ENCODE data around the gene TM2D3. TPM values are rescaled to one million over a fixed set of nuclear protein-coding genes. Genes with fewer than 3 reads are reported as not detected.

TM2D3 gene
- total and polyA plus RNA-seq, 2 of the 8 experiments (the other 6 are each of a cell fraction or from before 2014, with no cell fraction given), result 26.4 to 28.0 TPM

DNA sequence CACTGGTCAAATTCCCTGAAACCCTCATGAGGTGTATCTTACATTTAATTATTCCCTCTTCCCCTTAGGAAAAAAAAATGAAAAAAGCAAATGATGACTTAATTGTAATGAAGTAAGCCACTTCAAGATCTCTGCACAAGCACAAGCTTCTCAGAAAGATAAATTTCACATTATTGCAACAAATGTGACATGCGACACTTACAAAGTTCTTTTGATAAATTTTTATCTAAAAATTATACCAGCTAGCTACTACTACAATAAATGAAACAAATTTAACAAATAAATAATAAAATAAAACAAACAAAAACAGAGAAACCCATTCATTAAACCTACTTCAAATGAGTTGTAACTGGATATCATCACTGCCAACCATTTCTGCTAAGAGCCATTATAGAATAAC lies 10.0 kb upstream of the TM2D3 start:
- Histone ChIP-seq H3K36me3 (ENCODE audit: control insufficient read depth in 2 of 4, insufficient read depth in 4 of 4, low read length in 3 of 4) (no peaks in the 10 kb centered on the region), H3K18ac (ENCODE audit: extremely low read depth, low read length) (no peak overlapping the region), H3K4me1 (replicated peaks in 1 of 4; ENCODE audit: control insufficient read depth in 3 of 4, insufficient read depth in 4 of 4, low read length in 3 of 4) (no peaks in the 10 kb centered on the region), H3K4me2 (ENCODE audit: insufficient read depth in 1 of 2, low read depth in 2 of 2, low read length in 2 of 2) (no peak overlapping the region), H3K9me3 (ENCODE audit: insufficient read depth in 2 of 2, low read depth in 1 of 2, low read length in 1 of 2) (no peaks in the 10 kb centered on the region), H4K91ac (replicated peaks; ENCODE audit: insufficient read length, low read length) (no peak overlapping the region), H3K79me1 (ENCODE audit: low read depth, low read length) (no peaks in the 10 kb centered on the region), H2BK12ac (ENCODE audit: low read depth, low read length) (no peak overlapping the region), H2AFZ (ENCODE audit: low read length) (no peak overlapping the region), H3K9ac (replicated peaks in 1 of 4; ENCODE audit: extremely low read depth in 1 of 4, low read depth in 3 of 4, low read length in 3 of 4) (no peak overlapping the region), H4K8ac (ENCODE audit: extremely low read depth, insufficient read depth, low read length) (no peak overlapping the region), H3K23me2 (ENCODE audit: low read depth, low read length) (no peaks in the 10 kb centered on the region), H3K79me2 (ENCODE audit: control insufficient read depth in 1 of 2, insufficient read depth in 2 of 2, low read length in 2 of 2) (no peaks in the 10 kb centered on the region), H4K20me1 (replicated peaks in 1 of 2; ENCODE audit: control insufficient read depth in 1 of 2, insufficient read depth in 2 of 2, low read length in 2 of 2) (no peaks in the 10 kb centered on the region), H2BK120ac (replicated peaks; ENCODE audit: low read depth, low read length) (no peak overlapping the region), H3K27ac (ENCODE audit: low read depth, low read length) (no peak overlapping the region), H3K4me3 (ENCODE audit: extremely low read depth in 1 of 4, insufficient read depth in 2 of 4, low read depth in 3 of 4, low read length in 4 of 4) (no peak overlapping the region), H4K5ac (ENCODE audit: insufficient read length, low read depth, low read length) (no peak overlapping the region), H2BK5ac (ENCODE audit: low read depth, low read length) (no peak overlapping the region), H3K23ac (ENCODE audit: insufficient read length) (no peak overlapping the region), H2AK5ac (ENCODE audit: low read depth, low read length) (no peak overlapping the region), H3K4ac (replicated peaks; ENCODE audit: insufficient read length, low read depth, low read length) (no peak overlapping the region), H3K27me3 (replicated peaks in 1 of 4; ENCODE audit: control insufficient read depth in 3 of 4, extremely low read depth in 1 of 4, insufficient read depth in 3 of 4, low read length in 3 of 4) (no peaks in the 10 kb centered on the region), H3K14ac (ENCODE audit: insufficient read length) (no peak overlapping the region), H2BK15ac (ENCODE audit: low read length) (no peak overlapping the region), H3K56ac (replicated peaks; ENCODE audit: insufficient read length, low read depth, low read length) (no peak overlapping the region), H2BK20ac (ENCODE audit: low read length) (no peak overlapping the region)
- ChIA-PET CTCF (ENCODE audit: partially characterized antibody) (interaction anchor here (1.3 kb wide), 1 partner anchor 11 kb away, joined by 3 read pairs; no protein-coding TSS in a partner anchor), POLR2A (ENCODE audit: partially characterized antibody) (no interaction called here)
- FAIRE-seq (no peak), DNase-seq (ENCODE audit: low read depth in 1 of 2, low spot score in 2 of 2) (no peak)
- WGBS, 2 experiments (ENCODE audit: extremely low coverage in 1 of 2, insufficient coverage in 1 of 2, insufficient read length in 1 of 2, insufficient replicate concordance in 2 of 2, low coverage in 1 of 2, low lambda C conversion rate in 2 of 2, missing lambda C conversion rate in 1 of 2), result 89% methylated on average over 1 of the region's 1 CpG; no CpG with 5 or more reads in 1 of the 2 experiments
- TF ChIP-seq SIX5 (IDR thresholded peaks at IDR 0.05; ENCODE audit: low read depth, low read length), result no peak
- no peak for TF ChIP-seq POLR2A (IDR thresholded peaks at IDR 0.05; ENCODE audit: control extremely low read depth in 1 of 2, low read depth in 2 of 2, low read length in 2 of 2)
- TF ChIP-seq POLR2AphosphoS5 (IDR thresholded peaks at IDR 0.05; ENCODE audit: low read depth, low read length), result no peak
- no peak for TF ChIP-seq EZH2 (IDR thresholded peaks at IDR 0.05; ENCODE audit: low read depth, low read length, severe bottlenecking)
- no peak for TF ChIP-seq PHF8 (conservative IDR thresholded peaks at IDR 0.05; ENCODE audit: low read depth, low read length)
- TF ChIP-seq TAF1 (IDR thresholded peaks at IDR 0.05; ENCODE audit: low read depth, low read length), result no peak
- TF ChIP-seq, protein P1, sequence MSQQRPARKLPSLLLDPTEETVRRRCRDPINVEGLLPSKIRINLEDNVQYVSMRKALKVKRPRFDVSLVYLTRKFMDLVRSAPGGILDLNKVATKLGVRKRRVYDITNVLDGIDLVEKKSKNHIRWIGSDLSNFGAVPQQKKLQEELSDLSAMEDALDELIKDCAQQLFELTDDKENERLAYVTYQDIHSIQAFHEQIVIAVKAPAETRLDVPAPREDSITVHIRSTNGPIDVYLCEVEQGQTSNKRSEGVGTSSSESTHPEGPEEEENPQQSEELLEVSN (IDR thresholded peaks at IDR 0.05), result no peak
- no peak for TF ChIP-seq SAP30 (IDR thresholded peaks at IDR 0.05; ENCODE audit: insufficient read depth, insufficient replicate concordance, low read length)
- TF ChIP-seq SRF (IDR thresholded peaks at IDR 0.05; ENCODE audit: low read depth, low read length), result no peak
- TF ChIP-seq CEBPB (IDR thresholded peaks at IDR 0.05; ENCODE audit: low read depth, low read length), result no peak
- no peak for TF ChIP-seq ZNF274 (IDR thresholded peaks at IDR 0.05; ENCODE audit: borderline replicate concordance, extremely low read depth, low read length)
- no peak for TF ChIP-seq CTBP2 (IDR thresholded peaks at IDR 0.05; ENCODE audit: borderline replicate concordance, insufficient read depth, insufficient read length, low read length)
- TF ChIP-seq RFX5 (IDR thresholded peaks at IDR 0.05; ENCODE audit: borderline replicate concordance, low read depth, low read length), result no peak
- no peak for TF ChIP-seq CHD2 (IDR thresholded peaks at IDR 0.05; ENCODE audit: low read length)
- TF ChIP-seq KDM1A (IDR thresholded peaks at IDR 0.05; ENCODE audit: borderline replicate concordance, low read length), result no peak
